ENCODE data around the gene ANKRD12. TPM values are rescaled to one million over a fixed set of nuclear protein-coding genes. Genes with fewer than 3 reads are reported as not detected.

ANKRD12 gene
- total RNA-seq, 2 experiments from 2014 or later = 107 to 117 TPM

GRCh38 chr18:9281780-9282179 is 145.2 kb downstream of the ANKRD12 start:
- DNase-seq = no peak
- POLR2A ChIA-PET = no interaction called here
- Mint-ChIP-seq H3K9me3 (peaks cover 1% of the 10 kb centered on the region), H3K27me3 (no peaks in the 10 kb centered on the region), H3K4me3 (no peak overlapping the region), H3K4me1 (no peaks in the 10 kb centered on the region), H3K27ac (no peak overlapping the region), H3K36me3 (peaks cover 25% of the 10 kb centered on the region)
- ATAC-seq (ENCODE audit: low read depth) = no peak

- POLR2A ChIA-PET = no interaction called here
- H3K4me3 Mint-ChIP-seq = no peak overlapping the region
- ATAC-seq (ENCODE audit: low read depth) (no peak), DNase-seq (no peak)
- H3K27me3 Mint-ChIP-seq = no peaks in the 10 kb centered on the region
- peaks cover 26% of the 10 kb centered on the region for H3K36me3 Mint-ChIP-seq
- peaks cover 5% of the 10 kb centered on the region for H3K9me3 Mint-ChIP-seq
- H3K4me1 Mint-ChIP-seq = no peaks in the 10 kb centered on the region
- H3K27ac Mint-ChIP-seq = no peak overlapping the region
Observed at GRCh38 chr18:9283791-9284190, 147.2 kb downstream of the ANKRD12 start.

DNA sequence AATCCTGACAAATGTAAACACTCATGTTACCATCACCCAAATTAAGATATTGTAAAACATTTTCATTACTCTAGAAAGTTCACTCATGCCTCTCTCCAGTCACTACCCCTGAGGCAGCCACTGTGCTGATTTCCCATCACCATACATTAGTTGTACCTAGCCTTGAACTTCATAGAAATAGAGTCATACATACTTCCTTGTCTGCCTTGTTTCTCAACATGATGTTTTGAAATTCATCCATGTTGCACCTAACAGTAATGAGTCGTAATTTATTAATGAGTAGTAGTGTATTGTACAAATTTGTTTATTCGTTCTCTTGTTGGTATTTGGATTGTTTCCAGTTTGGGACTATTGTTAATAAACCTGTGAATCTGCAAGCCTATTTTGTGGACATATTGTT is 149.0 kb downstream of the ANKRD12 start:
- Mint-ChIP-seq H3K27ac (no peak overlapping the region), H3K36me3 (peaks cover 21% of the 10 kb centered on the region), H3K27me3 (no peaks in the 10 kb centered on the region), H3K9me3 (peaks cover 6% of the 10 kb centered on the region), H3K4me1 (no peaks in the 10 kb centered on the region), H3K4me3 (no peak overlapping the region)
- ATAC-seq (ENCODE audit: low read depth) = no peak
- DNase-seq = no peak
- POLR2A ChIA-PET = no interaction called here

DNA sequence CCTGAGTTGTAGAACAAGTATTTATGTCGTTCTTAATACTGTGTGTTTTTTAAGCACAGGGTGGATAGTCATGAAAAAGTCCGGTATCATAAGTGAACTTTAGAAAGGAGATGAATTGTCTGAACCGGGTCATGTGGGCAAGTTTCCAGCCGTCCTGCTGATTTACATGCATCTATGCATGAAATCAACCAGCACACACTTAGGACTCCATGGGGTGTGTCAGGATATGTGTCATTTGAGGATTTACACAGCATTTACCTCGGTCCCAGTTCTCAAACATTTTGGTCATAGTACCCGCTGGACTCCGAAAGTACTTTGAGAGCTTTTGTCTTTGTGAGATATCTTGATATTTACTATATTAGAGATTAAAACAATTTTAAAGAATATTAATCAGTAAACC is 150.5 kb downstream of the ANKRD12 start:
- POLR2A ChIA-PET = no interaction called here
- Mint-ChIP-seq H3K36me3 (peaks cover 17% of the 10 kb centered on the region), H3K27ac (no peak overlapping the region)

DNA sequence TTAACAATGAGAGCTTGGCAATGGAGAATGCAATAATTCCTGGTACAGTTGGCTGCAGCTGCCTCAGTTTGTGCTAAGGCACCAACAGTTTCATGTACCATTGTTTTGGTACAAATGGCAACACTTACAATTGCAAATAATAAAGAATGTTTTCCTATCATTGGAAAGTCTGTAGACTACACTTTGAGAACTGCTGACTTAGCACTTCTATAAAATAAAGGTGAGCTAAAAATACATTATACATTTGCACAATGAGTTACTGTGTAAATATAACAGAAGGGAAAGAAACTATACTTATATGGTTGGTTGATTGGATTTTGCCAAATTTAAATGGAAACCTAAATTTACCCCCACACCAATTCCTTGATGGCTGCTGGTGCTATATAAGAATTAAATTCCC is 153.1 kb downstream of the ANKRD12 start:
- POLR2A ChIA-PET = no interaction called here
- Mint-ChIP-seq H3K4me1 (no peaks in the 10 kb centered on the region), H3K9me3 (peaks cover 18% of the 10 kb centered on the region)

More for the DNA sequence above, 150.5 kb downstream of the ANKRD12 start:
- H3K4me3 Mint-ChIP-seq = no peak overlapping the region
- H3K4me1 Mint-ChIP-seq = no peaks in the 10 kb centered on the region
- ATAC-seq (ENCODE audit: low read depth) = no peak
- H3K27me3 Mint-ChIP-seq = no peaks in the 10 kb centered on the region
- peaks cover 9% of the 10 kb centered on the region for H3K9me3 Mint-ChIP-seq
- DNase-seq = no peak

DNA sequence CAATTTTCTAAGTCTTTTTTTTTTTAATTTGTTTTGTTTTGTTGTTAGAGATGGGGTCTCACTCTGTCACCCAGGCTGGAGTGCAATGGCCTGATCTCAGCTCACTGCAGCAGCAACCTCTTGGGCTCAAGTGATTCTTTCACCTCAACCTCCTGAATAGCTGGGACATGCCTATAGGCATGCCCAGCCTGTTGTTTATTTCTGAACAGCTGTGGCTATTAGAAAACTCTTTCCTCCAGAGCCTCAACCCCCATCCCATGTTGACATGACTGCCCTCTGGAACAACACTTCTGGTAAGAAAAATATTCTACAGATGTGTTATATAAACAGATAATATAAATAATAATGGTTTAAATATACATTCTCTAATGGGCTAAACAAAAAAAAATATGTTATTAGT is 153.6 kb downstream of the ANKRD12 start:
- Mint-ChIP-seq H3K9me3 (peaks cover 18% of the 10 kb centered on the region), H3K4me1 (no peaks in the 10 kb centered on the region), H3K27ac (no peak overlapping the region), H3K4me3 (no peak overlapping the region), H3K27me3 (no peaks in the 10 kb centered on the region), H3K36me3 (peaks cover 18% of the 10 kb centered on the region)
- POLR2A ChIA-PET = no interaction called here
- DNase-seq (no peak), ATAC-seq (ENCODE audit: low read depth) (no peak)

More for the DNA sequence above, 153.1 kb downstream of the ANKRD12 start:
- no peak overlapping the region for H3K27ac Mint-ChIP-seq
- H3K4me3 Mint-ChIP-seq = no peak overlapping the region
- DNase-seq = no peak
- ATAC-seq (ENCODE audit: low read depth) = no peak
- H3K36me3 Mint-ChIP-seq = peaks cover 18% of the 10 kb centered on the region
- no peaks in the 10 kb centered on the region for H3K27me3 Mint-ChIP-seq

DNA sequence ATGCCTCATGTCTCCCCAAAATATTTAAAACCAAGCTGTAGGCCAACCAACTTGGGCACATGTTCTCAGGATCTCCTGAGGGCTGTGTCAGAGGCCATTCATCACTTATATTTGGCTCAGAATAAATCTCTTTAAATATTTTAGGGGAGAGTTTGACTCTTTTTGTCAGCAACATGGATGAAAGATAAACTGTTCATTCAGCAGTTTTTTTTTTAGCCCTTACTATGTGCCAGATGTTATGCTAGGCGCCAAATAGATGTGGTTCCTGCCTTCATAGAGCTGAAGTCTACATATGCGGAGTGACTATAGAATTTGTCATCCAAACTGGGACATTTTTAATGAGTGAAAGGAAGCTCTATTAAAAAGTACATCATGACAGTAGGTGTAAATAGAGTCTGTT is 155.5 kb downstream of the ANKRD12 start:
- no peak overlapping the region for H3K4me3 Mint-ChIP-seq
- H3K9me3 Mint-ChIP-seq = peaks cover 20% of the 10 kb centered on the region
- no peak for ATAC-seq (ENCODE audit: low read depth)

DNA sequence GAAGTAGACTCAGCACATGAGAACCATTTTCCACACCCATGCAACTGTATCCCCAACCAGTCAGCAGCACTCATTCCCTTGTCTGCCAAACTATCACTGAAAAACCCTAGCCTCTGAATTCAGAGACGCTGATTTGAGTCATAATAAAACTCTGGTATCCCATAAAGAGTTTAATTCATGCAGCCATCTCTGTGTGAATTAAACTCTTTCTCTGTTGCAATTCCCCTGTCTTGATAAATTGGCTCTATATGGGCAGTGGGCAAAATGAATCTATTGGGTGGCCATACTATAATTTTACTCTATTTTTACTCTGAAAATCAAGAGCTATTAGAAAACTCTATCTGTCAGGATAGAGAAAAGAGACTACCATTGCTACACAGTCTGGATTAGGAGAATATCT is 157.4 kb downstream of the ANKRD12 start:
- peaks cover 4% of the 10 kb centered on the region for H3K36me3 Mint-ChIP-seq
- H3K27me3 Mint-ChIP-seq = no peaks in the 10 kb centered on the region
- DNase-seq (no peak), ATAC-seq (ENCODE audit: low read depth) (no peak)
- no peak overlapping the region for H3K27ac Mint-ChIP-seq
- no peak overlapping the region for H3K4me3 Mint-ChIP-seq
- H3K4me1 Mint-ChIP-seq = no peaks in the 10 kb centered on the region
- POLR2A ChIA-PET = no interaction called here
- H3K9me3 Mint-ChIP-seq = peaks cover 16% of the 10 kb centered on the region

More for the DNA sequence above, 155.5 kb downstream of the ANKRD12 start:
- POLR2A ChIA-PET = no interaction called here
- Mint-ChIP-seq H3K36me3 (peaks cover 9% of the 10 kb centered on the region), H3K27me3 (no peaks in the 10 kb centered on the region), H3K4me1 (no peaks in the 10 kb centered on the region), H3K27ac (no peak overlapping the region)
- DNase-seq = no peak

- H3K4me1 Mint-ChIP-seq = no peaks in the 10 kb centered on the region
Observed at GRCh38 chr18:9296233-9297006, 159.8 kb downstream of the ANKRD12 start.

DNA sequence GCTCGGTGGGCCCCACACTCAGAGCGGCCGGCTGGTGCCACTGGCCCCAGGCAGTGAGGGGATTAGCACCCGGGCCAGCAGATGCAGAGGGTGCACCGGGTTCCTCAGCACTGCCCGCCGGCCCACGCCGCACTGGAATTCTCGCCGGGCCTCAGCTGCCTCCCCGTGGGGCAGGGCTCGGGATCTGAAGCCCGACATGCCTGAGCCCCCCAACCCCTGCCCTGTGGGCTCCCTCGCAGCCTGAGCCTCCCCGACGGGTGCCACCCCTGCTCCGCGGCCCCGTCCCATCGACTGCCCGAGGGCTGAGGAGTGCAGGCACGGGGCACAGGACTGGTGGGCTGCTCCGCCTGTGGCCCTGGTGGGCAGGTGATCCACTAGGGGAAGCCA is 160.4 kb downstream of the ANKRD12 start:
- H3K4me3 Mint-ChIP-seq = no peak overlapping the region
- peaks cover 12% of the 10 kb centered on the region for H3K9me3 Mint-ChIP-seq
- no peak for ATAC-seq (ENCODE audit: low read depth)
- DNase-seq = no peak
- POLR2A ChIA-PET = no interaction called here
- no peaks in the 10 kb centered on the region for H3K27me3 Mint-ChIP-seq
- H3K27ac Mint-ChIP-seq = no peak overlapping the region
- H3K36me3 Mint-ChIP-seq = peaks cover 4% of the 10 kb centered on the region
- no peaks in the 10 kb centered on the region for H3K4me1 Mint-ChIP-seq

More at GRCh38 chr18:9296233-9297006, 159.8 kb downstream of the ANKRD12 start:
- H3K9me3 Mint-ChIP-seq = peaks cover 13% of the 10 kb centered on the region
- no peak overlapping the region for H3K27ac Mint-ChIP-seq
- ATAC-seq (ENCODE audit: low read depth) (no peak), DNase-seq (no peak)
- POLR2A ChIA-PET = no interaction called here
- H3K4me3 Mint-ChIP-seq = no peak overlapping the region
- H3K27me3 Mint-ChIP-seq = no peaks in the 10 kb centered on the region
- H3K36me3 Mint-ChIP-seq = peaks cover 4% of the 10 kb centered on the region

GRCh38 chr18:9304388-9305070 is 167.9 kb downstream of the ANKRD12 start:
- no peak overlapping the region for H3K27ac Mint-ChIP-seq
- H3K36me3 Mint-ChIP-seq = peaks cover 8% of the 10 kb centered on the region
- peaks cover 8% of the 10 kb centered on the region for H3K27me3 Mint-ChIP-seq
- POLR2A ChIA-PET = no interaction called here
- H3K9me3 Mint-ChIP-seq = peaks cover 16% of the 10 kb centered on the region
- ATAC-seq (ENCODE audit: low read depth) = no peak
- no peak overlapping the region for H3K4me3 Mint-ChIP-seq
- no peaks in the 10 kb centered on the region for H3K4me1 Mint-ChIP-seq
- DNase-seq = no peak

DNA sequence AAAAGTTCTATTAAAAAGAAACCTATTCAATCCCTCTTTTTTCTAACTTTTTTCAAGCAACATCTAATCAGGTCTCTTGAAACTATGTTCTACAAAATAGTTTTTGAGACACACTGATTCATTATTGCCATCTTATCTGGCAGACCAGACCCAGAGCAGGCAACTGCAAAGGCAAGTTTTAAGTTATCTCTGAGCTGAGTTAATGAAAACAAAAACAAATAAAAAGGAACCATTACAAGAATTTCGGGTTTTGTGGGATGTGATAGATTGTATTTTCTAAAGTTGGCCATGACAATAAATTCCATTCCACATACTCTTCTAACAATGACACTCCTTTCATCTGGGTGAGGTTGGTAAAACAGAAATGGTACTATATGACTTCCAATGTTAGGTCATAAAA is 182.8 kb downstream of the ANKRD12 start:
- no peaks in the 10 kb centered on the region for H3K36me3 Mint-ChIP-seq
- DNase-seq = no peak
- no peaks in the 10 kb centered on the region for H3K4me1 Mint-ChIP-seq
- no peak overlapping the region for H3K4me3 Mint-ChIP-seq
- POLR2A ChIA-PET = no interaction called here
- H3K9me3 Mint-ChIP-seq = peaks cover 3% of the 10 kb centered on the region
- ATAC-seq (ENCODE audit: low read depth) = no peak
- H3K27me3 Mint-ChIP-seq = peaks cover 10% of the 10 kb centered on the region
- no peak overlapping the region for H3K27ac Mint-ChIP-seq

GRCh38 chr18:9321017-9321452 is 184.5 kb downstream of the ANKRD12 start:
- POLR2A ChIA-PET = no interaction called here
- DNase-seq (no peak), ATAC-seq (ENCODE audit: low read depth) (no peak)
- Mint-ChIP-seq H3K4me1 (no peaks in the 10 kb centered on the region), H3K36me3 (no peaks in the 10 kb centered on the region), H3K9me3 (peaks cover 3% of the 10 kb centered on the region), H3K27me3 (peaks cover 8% of the 10 kb centered on the region), H3K4me3 (no peak overlapping the region), H3K27ac (no peak overlapping the region)

DNA sequence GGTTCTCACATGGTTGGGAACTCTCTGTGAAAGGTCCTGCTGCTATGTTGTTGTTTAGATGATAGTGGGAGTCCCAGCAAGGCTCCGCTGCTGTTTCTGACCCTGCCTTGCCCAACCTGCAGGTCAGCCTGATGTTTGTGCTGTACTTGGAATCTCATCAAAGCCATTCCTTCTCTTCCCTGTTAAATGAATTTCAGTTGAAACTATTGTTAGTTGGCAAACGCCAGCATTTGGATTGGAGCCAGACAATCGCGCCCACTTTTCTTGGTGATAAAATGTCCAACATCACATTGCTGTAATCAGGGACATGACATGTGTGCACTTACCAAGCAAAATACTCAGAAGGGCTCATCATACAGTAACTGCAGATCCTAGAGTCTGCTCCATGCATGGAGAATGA is 185.2 kb downstream of the ANKRD12 start:
- Mint-ChIP-seq H3K27me3 (peaks cover 11% of the 10 kb centered on the region), H3K9me3 (peaks cover 3% of the 10 kb centered on the region), H3K27ac (no peak overlapping the region), H3K36me3 (no peaks in the 10 kb centered on the region), H3K4me1 (no peaks in the 10 kb centered on the region), H3K4me3 (no peak overlapping the region)
- DNase-seq = no peak
- ATAC-seq (ENCODE audit: low read depth) = no peak
- POLR2A ChIA-PET = no interaction called here
